Hematopoietic multipotent progenitor cell treated with erythropoietin and hydrocortisone succinate and interleukin-3 and kit ligand, for 15 days (in vitro differentiated cells): ENCODE measurements around the gene MALT1.

Experiments used
- DNase-seq: peaks from one replicate; pipeline ENCODE4 v3.0.0-alpha.2; 2015; ENCODE audit warnings: low spot score

Gene MALT1

DNA sequence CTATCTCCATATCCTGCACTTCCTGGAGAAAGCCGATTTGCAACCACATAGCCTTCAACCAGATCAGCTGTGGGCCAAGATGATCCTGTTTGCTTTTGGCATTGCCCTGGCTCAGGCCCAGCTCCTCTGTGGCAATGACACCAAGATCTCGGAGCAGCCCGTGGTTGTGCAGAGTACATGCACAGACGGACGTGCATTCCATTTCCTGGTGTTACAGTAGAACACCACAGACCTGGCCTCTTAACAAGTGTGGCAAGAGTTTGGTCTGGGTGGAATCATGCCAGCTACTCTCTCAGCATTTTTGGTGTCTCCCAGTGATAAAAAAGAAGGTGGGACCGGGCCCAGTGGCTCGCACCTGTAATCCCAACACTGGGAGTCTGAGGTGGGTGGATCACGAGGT lies 20.0 kb downstream of the MALT1 start:
- DNase-seq: no peak

DNA sequence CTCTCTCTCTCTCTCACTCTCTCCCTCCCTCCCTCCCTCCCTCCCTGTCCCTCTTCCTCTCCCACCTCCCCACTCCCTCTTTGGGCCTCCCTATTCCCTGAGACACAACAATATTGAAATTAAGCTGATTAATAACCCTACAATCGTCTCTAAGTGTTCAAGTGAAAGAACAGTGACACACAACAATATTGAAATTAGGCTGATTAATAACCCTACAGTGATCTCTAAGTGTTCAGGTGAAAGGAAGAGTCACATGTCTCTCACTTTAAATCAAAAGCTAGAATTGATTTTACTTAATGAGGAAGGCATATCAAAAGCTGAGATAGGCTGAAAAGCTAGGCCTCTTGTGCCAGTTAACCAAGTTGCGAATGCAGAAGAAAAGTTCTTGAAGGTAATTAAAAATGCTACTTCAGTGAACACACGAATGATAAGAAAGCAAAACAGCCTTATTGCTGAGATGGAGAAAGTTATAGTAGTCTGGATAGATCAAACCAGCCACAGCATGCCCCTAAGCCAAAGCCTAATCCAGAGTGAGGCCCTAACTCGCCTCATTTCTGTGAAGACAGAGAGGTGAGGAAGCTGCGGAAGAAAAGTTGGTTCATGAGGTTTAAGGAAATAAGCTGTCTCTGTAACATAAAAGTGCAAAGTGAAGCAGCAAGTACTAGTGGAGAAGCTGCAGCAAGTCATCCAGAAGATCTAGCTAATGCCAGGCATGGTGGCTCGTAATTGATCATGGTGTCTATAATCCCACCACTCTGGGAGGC lies 21.3 kb downstream of the MALT1 start:
- DNase-seq: no peak

DNA sequence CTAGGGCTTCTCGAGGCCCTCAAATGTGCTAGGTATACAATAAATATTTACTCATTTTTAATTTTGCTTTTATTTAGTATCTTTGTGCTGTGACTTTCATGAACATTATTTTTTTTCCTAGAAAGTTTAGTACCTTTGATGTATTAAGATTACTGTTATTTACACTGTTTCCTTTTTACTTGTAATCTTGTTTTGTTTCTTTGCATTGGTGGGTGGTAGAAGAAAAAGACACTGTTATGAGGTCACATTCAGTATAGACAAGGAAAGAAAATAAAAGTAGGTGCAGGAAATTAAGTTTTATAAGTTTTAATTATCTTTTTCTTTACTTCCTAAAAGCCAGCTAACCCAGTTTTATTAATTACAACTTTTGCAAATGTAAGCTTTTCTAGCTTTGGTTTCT lies 23.0 kb downstream of the MALT1 start:
- no peak for DNase-seq

DNA sequence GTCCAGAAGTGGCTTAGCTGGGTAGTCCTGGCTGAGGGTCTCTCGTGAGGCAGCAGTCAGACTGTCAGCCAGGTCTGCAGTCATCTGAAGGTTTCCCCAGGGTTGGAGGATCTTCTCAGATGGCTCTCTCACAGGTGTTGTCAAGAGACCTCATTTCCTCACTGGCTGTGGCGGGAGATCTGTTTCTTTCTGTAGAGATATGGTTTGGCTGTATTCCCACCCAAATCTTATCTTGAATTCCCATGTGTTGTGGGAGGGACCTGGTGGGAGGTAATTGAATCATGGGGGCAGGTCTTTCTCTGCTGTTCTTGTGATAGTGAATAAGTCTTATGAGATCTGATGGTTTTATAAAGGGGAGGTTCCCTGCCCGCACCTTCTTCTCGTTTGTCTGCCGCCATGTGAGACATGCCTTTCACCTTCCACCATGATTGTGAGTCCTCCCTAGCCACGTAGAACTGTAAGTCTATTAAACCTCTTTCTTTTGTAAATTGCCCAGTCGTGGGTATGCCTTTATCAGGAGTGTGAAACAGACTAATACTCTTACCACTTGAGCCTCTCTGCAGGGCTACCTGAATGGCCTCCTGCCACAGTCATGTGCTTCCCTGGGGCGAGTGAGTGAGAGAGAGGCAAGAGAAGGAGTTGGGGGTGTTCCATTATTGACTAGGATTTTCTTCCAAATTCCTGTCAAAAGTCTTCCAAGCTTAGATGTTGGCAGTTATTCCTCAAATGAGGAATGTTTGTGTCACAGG lies 23.6 kb downstream of the MALT1 start:
- peak; percentile 29 for DNase-seq

DNA sequence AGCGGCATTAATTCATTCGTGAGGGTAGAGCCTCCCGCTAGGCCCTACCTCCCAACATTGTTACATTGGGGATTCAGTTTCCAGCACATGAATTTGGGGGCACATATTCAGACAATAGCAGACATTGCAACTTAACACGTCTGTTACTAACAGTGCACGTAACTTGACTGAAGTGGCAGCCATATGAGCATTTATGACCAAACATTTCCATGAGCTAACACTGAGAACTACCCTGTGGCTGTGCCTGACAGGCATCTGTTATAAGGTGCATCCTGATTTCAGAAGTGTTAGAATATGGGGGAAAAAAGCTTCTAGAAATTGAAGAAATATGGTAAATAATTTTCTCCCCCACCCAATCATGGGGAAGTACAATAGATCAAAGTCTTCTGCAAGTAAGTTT lies 24.5 kb downstream of the MALT1 start:
- no peak for DNase-seq

DNA sequence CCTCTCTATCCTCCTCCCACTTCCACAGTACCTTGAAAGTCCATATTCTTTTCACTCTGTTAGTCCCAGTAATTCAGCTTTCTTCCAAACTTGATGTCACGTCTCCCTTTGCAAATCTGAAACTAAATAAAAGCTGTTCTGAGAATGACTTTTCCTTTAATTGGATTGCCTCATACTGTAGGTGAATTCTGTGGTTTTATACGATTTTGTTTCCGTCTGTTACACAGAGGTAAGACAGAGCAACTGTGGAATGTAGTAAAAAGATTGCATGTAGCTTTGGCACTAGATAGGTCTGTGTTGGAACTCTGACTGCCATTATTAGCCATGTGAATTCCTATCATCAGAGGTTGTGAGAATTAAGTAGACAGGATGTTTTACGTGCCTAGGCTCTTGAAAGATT lies 25.9 kb downstream of the MALT1 start:
- DNase-seq: no peak

DNA sequence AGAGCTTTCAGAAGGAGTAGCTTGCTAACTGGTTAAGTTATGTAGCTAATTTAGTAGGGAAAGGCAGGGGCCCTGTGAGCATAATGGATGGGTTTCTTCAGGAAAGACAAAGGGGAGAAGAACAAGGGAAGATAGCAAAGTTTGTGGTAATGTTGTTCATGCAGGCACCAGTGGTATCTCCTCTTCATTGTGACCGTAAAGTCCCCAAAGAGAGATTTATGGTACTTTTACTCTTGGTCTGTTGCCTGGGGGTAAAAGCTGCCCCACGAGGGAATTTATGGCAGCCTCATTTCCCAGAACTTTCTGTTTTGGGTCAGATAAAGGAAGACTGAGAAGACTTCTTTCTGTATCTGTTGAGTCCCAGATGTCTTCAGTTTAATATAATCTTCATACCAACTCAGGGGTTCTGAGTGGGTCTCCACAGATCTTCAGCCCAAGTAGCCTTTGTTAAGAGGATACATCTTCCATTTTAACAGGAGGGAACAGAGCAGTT lies 27.5 kb downstream of the MALT1 start:
- DNase-seq: no peak

DNA sequence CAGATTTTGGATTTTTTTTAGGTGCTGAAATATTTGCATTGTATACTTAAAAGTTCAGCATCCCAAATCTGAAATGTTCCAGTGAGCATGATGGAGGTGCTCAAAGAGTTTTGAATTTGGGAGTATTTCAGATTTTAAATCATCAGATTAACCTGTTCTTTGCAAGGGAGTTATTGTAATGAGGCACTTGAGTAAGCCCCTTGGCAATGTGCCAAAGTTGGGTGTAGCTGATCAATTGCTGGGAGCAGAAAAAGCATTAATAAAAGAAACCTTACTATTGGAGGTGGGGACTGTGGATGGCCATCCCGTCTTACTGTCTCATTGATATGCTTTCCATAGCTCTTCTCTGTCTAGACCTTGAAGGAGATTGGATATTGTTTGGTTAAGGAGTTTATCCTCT lies 28.3 kb downstream of the MALT1 start:
- DNase-seq: peak; percentile 50

DNA sequence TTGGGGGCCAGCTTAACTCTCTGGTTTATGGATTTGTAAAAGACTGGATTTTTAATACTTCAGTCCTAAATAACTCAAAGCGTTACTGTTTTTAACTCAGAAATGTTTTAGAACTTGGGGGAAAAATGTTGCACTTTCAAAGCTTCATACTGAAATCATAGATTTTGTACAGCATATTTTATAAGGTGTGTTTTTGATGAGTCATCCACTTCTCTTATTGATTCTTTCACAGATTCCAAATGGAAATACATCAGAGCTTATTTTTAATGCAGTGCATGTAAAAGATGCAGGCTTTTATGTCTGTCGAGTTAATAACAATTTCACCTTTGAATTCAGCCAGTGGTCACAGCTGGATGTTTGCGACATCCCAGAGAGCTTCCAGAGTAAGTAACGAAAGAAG lies 28.9 kb downstream of the MALT1 start:
- DNase-seq: no peak

DNA sequence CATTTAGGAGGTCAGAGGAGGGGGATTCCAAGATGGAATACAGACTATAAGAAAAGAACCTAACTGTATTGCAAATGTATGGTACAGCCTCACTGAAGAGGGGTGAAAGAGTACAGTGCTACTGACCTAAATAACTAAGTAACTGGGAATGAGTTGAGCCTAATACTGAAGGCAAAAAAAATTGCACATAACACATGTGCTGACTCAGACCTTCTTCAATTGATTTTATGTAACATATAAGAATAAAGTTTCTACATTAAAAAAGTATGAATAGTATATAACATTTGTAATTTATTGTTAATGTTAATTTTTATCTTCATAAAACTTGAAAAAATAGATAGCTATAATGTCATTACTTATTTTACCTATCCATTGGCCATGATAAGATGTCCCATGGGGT lies 41.7 kb downstream of the MALT1 start:
- DNase-seq: no peak

DNA sequence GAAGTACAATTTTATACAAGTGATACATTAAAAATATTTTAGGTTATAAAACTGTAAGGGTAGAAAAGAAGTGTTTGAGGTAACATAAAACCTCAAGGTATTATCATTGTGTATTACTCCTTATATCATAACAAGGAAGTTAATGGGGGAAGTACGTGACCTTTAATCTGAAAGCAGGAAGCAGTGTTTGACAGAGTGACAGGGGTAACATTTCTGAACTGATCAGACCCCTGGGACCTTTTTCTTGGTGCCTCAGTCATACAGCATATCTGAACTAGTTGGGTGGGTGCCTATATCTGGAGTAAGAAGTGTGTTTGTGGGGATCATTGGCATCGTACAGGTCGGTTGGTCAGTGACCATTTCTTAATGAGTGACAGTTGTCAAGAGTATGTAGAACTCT lies 43.0 kb downstream of the MALT1 start:
- no peak for DNase-seq

DNA sequence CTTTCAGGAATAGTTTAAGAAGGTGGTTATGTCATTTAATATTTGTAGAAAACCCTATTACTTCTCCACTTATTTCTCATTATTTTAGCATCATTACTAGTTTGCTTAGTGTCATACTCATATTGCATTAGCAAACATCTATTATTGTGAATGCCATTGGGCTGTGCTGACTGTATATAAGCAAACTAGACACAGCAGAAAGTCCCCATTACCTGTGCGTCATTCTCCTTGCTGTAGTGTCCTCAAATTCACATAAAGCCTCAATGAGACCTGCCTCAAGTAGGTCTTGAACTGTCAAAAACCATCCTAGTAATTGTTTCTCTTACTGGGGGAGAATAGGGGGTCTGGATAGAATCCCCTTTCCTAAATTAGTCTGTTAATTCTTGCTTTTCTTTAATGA lies 43.6 kb downstream of the MALT1 start:
- DNase-seq: no peak

DNA sequence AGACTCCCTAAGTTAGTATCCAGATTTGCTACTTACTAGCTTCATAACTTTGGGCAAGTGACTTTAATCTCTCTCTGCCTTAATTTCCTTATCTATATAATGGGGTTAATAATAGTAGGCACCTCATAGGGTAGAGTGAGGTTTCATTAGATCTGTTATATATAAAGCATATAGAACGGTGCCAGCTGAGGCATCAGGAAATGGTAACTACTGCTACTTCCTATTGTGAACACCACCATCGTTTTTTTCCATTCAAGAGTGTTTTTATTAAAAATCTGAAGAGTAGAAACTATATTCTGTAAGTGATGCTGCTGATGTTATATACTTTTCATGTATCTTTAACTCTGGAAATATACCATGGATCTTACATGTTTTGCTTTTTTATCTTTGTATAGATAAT lies 44.3 kb downstream of the MALT1 start:
- no peak for DNase-seq

DNA sequence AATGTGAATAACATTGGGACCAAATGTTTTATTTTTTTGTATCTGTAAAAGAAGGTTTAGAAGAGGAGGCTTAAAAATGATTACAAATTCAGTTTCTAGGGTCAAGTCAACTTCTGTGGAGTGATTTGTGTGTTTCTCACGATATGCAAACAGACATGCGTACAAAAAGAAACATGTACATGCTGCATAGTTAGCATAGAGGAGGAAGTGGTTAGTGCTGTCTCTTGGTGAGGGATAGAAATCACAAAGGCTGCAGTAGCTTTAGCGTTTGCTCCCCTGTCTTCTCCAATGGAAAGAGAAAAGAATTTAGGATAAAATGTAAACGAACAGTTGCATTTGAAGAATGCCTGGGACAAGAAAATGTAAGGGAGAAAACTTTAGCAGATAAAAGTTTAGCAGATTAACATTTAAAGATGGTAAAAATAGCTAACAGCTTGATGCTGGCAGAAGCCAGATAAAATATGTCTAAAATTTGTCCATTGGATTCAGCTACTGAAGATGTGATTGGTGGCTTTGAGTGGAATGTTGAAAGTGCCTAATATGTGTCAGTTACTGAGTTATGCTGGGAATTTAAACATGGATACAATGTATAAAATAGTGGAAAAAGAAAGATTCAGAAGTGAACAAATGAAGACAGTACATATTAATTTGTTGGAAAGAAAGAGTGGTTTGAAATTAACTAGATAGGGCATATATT lies 44.9 kb downstream of the MALT1 start:
- no peak for DNase-seq

DNA sequence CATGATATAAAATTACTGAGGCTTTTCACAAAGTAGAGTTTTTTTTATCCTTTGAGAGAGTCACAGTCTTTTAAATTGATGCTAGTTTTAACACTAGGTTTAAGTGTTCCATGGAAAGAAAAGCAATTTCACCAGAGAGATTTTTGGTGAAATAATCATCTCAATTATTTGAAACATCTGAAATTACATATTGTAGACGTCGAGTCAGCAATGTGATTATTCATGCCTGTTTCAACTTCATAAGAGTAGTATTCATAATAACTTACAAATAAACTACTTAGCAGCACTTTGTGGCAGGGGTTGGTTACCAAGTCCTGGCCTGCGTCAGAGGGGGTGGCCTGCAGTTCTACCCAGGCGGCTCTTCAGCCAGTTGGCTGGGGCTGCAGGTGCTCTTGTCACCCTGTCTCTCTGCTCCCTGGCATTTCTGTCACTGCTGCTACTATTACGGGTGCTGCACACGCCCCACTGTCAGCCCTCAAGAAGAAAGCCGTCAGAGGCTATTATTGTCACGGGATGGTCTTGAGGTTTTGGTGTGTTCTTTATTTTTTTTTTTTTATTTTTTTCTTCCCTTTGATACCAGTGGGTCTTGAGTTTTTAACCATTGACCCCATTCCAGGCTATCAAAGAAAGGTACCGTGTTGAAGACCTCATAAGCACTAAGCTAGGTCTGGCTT lies 50.4 kb downstream of the MALT1 start:
- no peak for DNase-seq

DNA sequence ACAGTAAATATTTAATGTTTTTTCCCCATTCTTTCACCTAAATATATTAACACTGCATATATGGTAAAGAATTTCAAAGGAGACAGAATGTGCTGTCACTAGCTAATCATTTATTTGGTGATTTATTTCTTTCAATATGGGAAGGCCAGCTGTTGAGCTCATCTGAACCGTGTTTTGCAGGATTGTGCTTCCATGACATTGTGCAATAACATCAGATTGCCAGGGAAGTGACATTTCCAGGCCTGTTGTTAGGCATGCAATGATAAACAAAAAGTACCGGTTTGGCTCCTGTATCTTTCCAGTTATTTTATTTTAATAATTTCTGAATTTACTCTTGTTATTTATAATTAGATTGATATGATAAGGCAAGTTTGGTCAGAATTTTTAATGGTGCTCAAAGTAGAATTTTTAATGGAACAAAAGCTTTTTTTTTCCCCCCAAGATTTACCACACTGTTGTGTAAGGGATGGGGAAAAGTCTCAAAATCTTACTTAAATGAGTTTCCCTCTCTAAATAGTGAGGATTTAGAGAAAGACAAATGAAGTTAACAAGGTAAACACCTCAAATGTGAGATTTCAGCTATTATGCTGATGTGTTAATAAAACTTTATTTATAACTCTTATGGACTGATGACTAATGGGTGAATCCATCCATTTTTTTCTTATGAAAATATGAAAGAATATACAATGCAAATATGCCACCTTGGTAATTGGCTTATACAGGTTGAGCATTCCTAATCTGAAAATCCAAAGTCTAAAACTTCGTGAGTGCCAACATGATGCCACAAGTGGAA lies 52.7 kb downstream of the MALT1 start:
- DNase-seq: no peak

DNA sequence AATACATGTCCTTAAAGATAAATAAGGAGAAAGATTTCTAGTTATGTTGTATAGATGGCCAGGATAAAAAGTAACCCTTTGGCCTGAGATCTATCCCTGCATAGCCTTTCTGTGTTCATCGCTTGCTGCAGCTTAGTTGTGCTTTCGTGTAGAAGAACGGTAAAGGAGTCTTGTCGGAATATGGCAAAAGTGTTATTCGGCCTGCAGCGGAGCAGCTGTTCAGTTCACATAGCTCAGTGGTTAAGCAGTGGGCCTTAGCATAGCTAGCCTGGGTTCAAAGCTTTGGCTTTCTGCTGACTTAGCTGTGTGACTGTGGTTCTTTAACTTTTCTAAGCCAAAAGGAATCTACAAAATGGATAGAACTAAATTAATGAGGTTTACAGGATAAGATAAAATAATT lies 55.4 kb downstream of the MALT1 start:
- DNase-seq: no peak

DNA sequence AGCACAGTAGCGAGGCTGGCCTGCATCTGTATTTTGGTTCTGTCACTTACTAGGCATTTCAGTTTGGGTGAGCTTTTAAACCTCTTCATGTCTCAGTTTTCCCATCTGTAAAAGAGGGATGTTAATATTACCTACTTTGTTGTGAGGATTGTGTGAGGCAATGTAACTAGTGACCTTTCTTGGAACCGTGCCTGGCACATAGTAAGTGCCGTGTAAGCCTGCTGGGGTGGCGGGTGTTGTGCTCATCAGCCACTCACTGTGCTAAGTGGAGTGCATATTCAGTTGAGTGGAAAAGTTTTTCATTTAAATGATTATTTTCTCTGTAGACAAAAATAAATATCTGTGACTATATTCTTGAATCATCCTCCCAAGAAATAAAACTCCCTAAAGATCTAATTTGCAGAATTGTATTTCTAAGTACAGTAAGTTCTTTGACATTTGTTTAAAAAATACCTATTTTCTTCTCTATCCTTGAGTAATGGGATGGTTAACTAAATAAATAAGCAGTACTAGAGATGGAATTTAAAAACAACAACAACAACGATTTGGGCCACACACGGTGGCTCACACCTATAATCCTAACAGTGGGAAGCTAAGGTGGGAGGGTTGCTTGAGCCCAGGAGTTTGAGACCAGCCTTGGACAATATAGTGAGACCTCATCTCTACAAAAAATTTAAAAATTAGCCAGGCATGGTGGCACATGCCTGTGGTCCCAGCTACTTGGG lies 56.7 kb downstream of the MALT1 start:
- DNase-seq: no peak

DNA sequence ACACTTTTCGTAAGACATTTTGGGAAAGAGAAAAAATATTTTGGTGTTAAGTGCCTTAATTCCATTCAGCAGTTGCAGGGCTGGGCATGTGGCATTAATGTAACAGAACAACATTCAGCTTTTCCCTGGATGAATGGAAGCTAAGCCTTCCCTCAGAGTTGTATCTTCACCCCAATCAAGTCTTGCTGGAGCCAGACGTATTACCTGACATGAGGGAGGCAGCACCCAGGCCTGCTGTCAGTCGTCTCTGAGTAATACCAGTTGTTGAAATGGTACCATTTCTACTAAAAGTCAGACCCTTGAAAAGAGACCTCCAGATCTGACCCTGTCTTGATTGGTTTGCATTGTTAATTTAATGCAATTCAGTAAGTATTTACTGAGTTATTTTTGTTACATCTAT lies 57.5 kb downstream of the MALT1 start:
- DNase-seq: no peak

DNA sequence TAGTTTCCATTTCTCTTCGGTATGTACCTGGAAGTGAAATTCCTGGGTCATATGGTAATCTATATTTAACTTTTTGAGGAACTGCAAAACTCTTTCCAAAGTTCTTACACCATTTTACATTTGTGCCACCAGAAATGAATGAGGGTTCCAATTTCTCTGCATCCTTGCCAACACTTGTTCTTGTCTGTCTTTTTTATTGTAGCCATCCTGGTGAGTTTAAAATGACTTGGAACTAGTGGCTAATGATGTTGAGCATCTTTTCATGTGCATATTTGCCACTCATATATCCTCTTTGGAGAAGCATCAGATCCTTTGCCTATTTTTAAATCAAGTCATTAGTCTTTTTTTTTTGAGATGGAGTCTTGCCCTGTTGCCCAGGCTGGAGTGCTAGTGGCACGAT lies 59.4 kb downstream of the MALT1 start:
- DNase-seq: no peak

DNA sequence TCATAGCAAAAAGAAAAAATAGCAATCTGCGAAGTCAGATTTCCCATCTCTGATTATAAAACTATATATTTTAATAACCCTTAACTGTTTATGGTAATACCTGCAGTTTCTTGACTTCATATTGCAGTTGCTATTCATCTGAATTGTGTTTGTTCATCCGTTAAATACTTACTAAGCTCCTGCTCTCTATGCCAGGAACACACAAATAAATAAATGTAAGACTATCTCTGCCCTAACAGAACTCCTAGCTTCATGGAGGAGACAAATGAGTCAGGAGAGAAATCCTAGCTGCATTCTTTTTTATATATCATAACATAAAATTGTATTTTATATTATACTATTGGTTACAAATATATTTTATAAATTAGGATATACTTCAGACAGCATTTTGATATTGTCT lies 61.2 kb downstream of the MALT1 start:
- no peak for DNase-seq
